ENCODE data around the gene FARP1. TPM values are rescaled to one million over a fixed set of nuclear protein-coding genes. Genes with fewer than 3 reads are reported as not detected.

FARP1 gene
- total and polyA plus RNA-seq, 10 of the 15 experiments (the other 5 are each of a cell fraction or from before 2014, with no cell fraction given): 0.17 to 6.9 (median 0.68) TPM

DNA sequence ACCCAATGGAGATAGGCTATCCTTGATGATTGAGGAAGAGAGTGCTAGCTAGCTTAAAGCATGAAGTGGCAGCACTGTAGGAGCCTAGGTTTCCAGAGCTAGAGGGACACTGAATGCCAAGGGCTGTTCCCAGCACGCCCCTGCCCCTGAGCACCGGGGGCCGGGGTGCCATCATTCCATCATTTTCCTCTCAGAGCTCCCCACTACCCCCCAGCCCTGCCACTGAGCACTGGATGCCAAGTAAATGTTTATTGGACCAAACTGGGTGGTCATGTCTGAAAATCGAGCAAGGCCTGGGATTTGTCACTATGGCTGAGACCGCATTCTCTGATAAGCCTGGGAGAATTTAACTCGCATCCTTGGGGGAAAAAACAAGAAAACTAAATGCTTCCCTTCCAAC lies 291.2 kb downstream of the FARP1 start:
- TF ChIP-seq, protein P1, sequence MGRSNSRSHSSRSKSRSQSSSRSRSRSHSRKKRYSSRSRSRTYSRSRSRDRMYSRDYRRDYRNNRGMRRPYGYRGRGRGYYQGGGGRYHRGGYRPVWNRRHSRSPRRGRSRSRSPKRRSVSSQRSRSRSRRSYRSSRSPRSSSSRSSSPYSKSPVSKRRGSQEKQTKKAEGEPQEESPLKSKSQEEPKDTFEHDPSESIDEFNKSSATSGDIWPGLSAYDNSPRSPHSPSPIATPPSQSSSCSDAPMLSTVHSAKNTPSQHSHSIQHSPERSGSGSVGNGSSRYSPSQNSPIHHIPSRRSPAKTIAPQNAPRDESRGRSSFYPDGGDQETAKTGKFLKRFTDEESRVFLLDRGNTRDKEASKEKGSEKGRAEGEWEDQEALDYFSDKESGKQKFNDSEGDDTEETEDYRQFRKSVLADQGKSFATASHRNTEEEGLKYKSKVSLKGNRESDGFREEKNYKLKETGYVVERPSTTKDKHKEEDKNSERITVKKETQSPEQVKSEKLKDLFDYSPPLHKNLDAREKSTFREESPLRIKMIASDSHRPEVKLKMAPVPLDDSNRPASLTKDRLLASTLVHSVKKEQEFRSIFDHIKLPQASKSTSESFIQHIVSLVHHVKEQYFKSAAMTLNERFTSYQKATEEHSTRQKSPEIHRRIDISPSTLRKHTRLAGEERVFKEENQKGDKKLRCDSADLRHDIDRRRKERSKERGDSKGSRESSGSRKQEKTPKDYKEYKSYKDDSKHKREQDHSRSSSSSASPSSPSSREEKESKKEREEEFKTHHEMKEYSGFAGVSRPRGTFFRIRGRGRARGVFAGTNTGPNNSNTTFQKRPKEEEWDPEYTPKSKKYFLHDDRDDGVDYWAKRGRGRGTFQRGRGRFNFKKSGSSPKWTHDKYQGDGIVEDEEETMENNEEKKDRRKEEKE (IDR thresholded peaks at IDR 0.05): no peak
- TF ChIP-seq RFX5 (IDR thresholded peaks at IDR 0.05; ENCODE audit: low read depth, low read length) (no peak), HDGF (IDR thresholded peaks at IDR 0.05) (no peak), ASH2L (IDR thresholded peaks at IDR 0.05; ENCODE audit: borderline replicate concordance, low read depth) (no peak), KAT2A (conservative IDR thresholded peaks at IDR 0.05; ENCODE audit: control insufficient read depth, low read depth, low read length) (no peak), NFYA (IDR thresholded peaks at IDR 0.05; ENCODE audit: borderline replicate concordance, low read depth, low read length) (no peak)
- TF ChIP-seq, protein P2, sequence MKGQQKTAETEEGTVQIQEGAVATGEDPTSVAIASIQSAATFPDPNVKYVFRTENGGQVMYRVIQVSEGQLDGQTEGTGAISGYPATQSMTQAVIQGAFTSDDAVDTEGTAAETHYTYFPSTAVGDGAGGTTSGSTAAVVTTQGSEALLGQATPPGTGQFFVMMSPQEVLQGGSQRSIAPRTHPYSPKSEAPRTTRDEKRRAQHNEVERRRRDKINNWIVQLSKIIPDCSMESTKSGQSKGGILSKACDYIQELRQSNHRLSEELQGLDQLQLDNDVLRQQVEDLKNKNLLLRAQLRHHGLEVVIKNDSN (IDR thresholded peaks at IDR 0.05; ENCODE audit: borderline replicate concordance, extremely low read length, insufficient read depth, low read depth, low read length): no peak
- TF ChIP-seq, protein P3, sequence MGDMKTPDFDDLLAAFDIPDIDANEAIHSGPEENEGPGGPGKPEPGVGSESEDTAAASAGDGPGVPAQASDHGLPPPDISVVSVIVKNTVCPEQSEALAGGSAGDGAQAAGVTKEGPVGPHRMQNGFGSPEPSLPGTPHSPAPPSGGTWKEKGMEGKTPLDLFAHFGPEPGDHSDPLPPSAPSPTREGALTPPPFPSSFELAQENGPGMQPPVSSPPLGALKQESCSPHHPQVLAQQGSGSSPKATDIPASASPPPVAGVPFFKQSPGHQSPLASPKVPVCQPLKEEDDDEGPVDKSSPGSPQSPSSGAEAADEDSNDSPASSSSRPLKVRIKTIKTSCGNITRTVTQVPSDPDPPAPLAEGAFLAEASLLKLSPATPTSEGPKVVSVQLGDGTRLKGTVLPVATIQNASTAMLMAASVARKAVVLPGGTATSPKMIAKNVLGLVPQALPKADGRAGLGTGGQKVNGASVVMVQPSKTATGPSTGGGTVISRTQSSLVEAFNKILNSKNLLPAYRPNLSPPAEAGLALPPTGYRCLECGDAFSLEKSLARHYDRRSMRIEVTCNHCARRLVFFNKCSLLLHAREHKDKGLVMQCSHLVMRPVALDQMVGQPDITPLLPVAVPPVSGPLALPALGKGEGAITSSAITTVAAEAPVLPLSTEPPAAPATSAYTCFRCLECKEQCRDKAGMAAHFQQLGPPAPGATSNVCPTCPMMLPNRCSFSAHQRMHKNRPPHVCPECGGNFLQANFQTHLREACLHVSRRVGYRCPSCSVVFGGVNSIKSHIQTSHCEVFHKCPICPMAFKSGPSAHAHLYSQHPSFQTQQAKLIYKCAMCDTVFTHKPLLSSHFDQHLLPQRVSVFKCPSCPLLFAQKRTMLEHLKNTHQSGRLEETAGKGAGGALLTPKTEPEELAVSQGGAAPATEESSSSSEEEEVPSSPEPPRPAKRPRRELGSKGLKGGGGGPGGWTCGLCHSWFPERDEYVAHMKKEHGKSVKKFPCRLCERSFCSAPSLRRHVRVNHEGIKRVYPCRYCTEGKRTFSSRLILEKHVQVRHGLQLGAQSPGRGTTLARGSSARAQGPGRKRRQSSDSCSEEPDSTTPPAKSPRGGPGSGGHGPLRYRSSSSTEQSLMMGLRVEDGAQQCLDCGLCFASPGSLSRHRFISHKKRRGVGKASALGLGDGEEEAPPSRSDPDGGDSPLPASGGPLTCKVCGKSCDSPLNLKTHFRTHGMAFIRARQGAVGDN (IDR thresholded peaks at IDR 0.05): no peak
- TF ChIP-seq, protein P4, sequence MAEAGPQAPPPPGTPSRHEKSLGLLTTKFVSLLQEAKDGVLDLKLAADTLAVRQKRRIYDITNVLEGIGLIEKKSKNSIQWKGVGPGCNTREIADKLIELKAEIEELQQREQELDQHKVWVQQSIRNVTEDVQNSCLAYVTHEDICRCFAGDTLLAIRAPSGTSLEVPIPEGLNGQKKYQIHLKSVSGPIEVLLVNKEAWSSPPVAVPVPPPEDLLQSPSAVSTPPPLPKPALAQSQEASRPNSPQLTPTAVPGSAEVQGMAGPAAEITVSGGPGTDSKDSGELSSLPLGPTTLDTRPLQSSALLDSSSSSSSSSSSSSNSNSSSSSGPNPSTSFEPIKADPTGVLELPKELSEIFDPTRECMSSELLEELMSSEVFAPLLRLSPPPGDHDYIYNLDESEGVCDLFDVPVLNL (IDR thresholded peaks at IDR 0.05; ENCODE audit: low read depth, low read length): no peak
- TF ChIP-seq, protein P5, sequence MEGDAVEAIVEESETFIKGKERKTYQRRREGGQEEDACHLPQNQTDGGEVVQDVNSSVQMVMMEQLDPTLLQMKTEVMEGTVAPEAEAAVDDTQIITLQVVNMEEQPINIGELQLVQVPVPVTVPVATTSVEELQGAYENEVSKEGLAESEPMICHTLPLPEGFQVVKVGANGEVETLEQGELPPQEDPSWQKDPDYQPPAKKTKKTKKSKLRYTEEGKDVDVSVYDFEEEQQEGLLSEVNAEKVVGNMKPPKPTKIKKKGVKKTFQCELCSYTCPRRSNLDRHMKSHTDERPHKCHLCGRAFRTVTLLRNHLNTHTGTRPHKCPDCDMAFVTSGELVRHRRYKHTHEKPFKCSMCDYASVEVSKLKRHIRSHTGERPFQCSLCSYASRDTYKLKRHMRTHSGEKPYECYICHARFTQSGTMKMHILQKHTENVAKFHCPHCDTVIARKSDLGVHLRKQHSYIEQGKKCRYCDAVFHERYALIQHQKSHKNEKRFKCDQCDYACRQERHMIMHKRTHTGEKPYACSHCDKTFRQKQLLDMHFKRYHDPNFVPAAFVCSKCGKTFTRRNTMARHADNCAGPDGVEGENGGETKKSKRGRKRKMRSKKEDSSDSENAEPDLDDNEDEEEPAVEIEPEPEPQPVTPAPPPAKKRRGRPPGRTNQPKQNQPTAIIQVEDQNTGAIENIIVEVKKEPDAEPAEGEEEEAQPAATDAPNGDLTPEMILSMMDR (IDR thresholded peaks at IDR 0.05 in 2 of 3, conservative IDR thresholded peaks at IDR 0.05 in 1 of 3; ENCODE audit: control insufficient read depth in 2 of 3, extremely low read depth in 1 of 3, insufficient read depth in 1 of 3, low read depth in 3 of 3, low read length in 3 of 3): no peak
- 44% methylated on average over 6 of the region's 6 CpGs for WGBS (ENCODE audit: insufficient coverage, insufficient replicate concordance, low lambda C conversion rate, missing lambda C conversion rate)
- ChIA-PET POLR2A (no interaction called here), CTCF (interaction anchor here (1.5 to 1.8 kb wide), 2 partner anchors 11 to 219 kb away, joined by 3 to 5 read pairs; no protein-coding TSS in a partner anchor), RAD21 (ENCODE audit: unreplicated experiment) (no interaction called here), SMC1A (ENCODE audit: uncharacterized antibody, unreplicated experiment) (interaction anchor here (0.7 kb wide), 1 partner anchor 598 kb away, joined by 3 read pairs; no protein-coding TSS in a partner anchor)
- no peak for ATAC-seq
- Histone ChIP-seq H3K4me2 (ENCODE audit: control insufficient read depth, insufficient read depth) (no peak overlapping the region), H3K4me1 (ENCODE audit: control insufficient read depth, insufficient read depth, low read length) (no peaks in the 10 kb centered on the region), H3K36me3 (ENCODE audit: control insufficient read depth in 2 of 2, insufficient read depth in 2 of 2, low read length in 1 of 2) (no peaks in the 10 kb centered on the region), H3K4me3 (no peak overlapping the region), H3K79me2 (ENCODE audit: control insufficient read depth, insufficient read depth, low read length) (no peaks in the 10 kb centered on the region), H3K27me3 (replicated peaks in 1 of 2; ENCODE audit: control insufficient read depth in 2 of 2, insufficient read depth in 2 of 2, low read length in 1 of 2) (no peaks in the 10 kb centered on the region), H2AFZ (ENCODE audit: control insufficient read depth, low read depth, low read length) (no peak overlapping the region), H3K27ac (ENCODE audit: control insufficient read depth, insufficient read depth) (no peak overlapping the region), H4K20me1 (ENCODE audit: control insufficient read depth, insufficient read depth) (no peaks in the 10 kb centered on the region), H3K9me3 (replicated peaks; ENCODE audit: control insufficient read depth, insufficient read depth, low read length) (no peaks in the 10 kb centered on the region), H3K9ac (ENCODE audit: control insufficient read depth, insufficient read depth, low read length) (no peak overlapping the region)
- intact Hi-C loops (cut with micrococcal nuclease; ENCODE audit: unreplicated experiment) (loop anchor here (5.0 kb wide), 1 partner anchor 577 kb away; no protein-coding TSS in a partner anchor), in situ Hi-C loops (cut with MboI) (no loop called here)
- FAIRE-seq: no peak
- DNase-seq (ENCODE audit: low read depth, low spot score): no peak
- BruUV-seq (replicated peaks): no TSS peak
